ENCODE data around the gene WNT2B.

- TF ChIP-seq POLR2A (IDR thresholded peaks at IDR 0.05; ENCODE audit: low read length) (no peak), GATA1 (IDR thresholded peaks at IDR 0.05; ENCODE audit: low read depth, low read length) (no peak)
These were observed 12.5 kb upstream of the WNT2B start for GRCh38 chr1:112496290-112496689.
